T-helper 22 cell (primary cell): ENCODE results near the gene RPL37A.

Source experiments
- DNase-seq: peaks from one replicate; pipeline ENCODE4 v3.0.0-alpha.2; 2020; ENCODE audit warnings: low read depth

RPL37A gene

DNA sequence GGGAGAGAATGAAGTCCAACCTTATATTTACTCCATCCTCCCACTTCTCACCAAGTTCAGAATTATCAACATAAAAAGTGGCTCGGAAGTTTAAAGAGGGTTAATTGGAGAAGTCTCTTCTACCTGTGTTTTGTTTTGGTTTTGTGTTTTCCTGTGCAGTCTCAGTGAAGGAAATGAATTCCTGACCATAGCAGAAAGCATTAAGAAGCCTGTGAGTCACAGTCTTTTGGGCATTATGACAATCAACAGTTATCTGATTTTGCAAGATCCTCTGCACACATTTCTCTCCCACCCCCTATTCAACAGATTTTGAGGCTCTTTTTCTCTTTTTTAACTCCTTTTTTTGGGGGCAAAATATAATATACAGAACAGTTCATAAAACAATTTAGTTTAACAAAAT, 8.6 kb upstream of the RPL37A start:
- no peak for DNase-seq

GRCh38 chr2:216491793-216492596, 6.6 kb upstream of the RPL37A start:
- no peak for DNase-seq

GRCh38 chr2:216492597-216493333, 5.9 kb upstream of the RPL37A start:
- DNase-seq, result no peak

DNA sequence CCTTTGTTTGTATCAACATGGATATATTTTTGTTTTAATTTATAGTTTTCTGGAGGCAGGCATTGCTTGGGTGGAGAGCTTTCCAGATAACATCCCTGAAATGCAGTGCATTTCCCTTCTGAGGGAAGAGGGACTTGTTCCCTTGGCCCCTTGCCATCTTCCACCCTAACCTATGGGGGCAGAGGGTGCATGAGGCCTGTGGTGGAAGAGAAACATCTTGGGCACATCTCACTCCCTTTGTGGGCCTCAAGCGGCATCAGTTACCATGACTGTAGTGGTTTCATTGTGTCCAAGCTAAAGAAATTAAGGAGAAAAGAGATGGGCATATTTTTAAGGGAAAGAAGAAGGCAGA, 5.3 kb upstream of the RPL37A start:
- DNase-seq, result no peak

GRCh38 chr2:216495656-216496055, 3.0 kb upstream of the RPL37A start:
- DNase-seq, result no peak

DNA sequence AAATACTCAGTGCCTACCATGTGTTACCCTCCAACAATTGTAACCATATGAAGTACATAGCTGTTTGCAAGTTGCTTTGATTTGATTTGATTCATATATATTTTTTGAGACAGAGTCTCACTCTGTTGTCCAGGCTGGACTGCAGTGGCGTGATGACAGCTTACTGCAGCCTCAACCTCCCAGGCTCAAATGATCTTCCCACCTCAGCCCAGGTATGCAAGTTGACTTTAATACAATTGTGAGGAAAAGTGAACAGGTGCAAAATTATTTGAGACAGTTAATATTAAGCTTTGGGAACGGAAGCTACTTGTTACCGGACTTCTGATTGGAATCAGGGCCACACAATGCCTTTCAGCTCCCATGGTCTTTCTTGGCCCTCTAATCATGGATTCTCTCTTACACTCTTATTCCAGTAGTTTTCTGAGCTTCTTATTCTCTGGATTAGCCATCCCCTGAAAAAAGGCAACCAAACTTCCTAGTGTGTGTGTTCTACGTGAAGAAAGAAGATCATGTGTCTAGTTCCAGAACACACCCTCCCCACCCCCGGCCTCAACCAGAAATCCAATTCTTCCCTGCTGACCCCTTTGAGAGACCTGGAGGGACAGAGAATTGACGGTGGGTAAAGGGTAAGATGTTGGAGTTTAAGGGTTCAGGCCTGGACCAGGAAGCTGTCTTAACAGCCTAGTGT, 1.1 kb upstream of the RPL37A start:
- no peak for DNase-seq

DNA sequence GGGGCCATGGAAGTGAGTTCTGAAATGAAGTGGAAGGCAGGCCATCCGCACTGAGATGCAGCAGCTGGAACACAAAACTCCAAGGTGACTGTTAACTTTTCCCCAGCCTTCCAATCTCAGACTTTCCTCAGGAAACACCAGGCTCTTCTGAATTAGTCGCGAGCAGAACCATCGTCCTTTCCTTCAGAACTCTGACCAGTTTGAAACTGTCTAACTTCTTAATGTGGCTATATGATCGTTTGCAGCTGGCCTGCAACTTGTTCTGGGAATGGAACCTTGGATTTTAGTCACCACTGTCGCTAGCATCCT, 620 bp upstream of the RPL37A start:
- no peak for DNase-seq

DNA sequence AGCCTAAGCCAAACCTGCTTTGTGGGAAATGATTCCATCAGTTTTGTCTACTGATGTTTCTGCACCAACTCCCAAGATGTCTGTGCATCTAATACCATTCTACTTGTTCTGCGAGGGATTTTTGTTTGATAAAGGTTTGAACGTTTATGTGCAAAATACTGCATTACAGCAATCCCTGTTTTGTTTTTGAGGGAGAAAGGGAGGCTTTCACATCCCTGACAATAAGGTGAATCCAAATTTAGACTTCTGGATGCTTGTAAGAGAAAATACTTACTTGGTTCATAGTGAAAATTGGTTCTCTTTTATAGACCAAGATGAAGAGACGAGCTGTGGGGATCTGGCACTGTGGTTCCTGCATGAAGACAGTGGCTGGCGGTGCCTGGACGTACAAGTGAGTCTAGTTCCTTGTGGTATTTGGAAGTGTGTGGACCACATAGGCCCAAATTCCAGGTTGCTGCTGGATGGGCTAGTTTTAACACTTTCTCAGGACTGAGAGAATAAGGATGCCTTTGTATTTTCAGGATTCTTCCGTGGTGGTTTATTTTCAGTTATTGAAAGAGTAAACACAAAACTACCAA, 1.1 kb downstream of the RPL37A start:
- DNase-seq, result no peak

DNA sequence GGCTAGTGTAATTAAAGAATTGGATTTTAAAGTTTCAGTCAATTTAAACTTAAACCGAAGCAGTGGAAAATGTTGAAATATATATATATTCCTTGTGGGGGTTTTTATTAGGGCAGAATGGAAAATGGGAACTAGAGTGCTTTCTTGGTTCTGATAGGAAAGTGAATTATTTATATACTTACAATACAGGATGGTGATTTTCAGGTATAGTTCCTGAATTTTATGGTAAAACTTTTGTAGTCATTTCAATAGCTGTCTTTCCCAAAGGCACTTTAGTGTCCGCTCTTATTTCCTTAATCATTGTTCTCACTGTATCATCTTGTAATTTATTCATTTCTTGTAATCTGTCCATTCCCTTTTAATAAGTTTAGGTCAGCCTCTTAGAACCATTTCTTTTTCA, 1.9 kb downstream of the RPL37A start:
- no peak for DNase-seq

DNA sequence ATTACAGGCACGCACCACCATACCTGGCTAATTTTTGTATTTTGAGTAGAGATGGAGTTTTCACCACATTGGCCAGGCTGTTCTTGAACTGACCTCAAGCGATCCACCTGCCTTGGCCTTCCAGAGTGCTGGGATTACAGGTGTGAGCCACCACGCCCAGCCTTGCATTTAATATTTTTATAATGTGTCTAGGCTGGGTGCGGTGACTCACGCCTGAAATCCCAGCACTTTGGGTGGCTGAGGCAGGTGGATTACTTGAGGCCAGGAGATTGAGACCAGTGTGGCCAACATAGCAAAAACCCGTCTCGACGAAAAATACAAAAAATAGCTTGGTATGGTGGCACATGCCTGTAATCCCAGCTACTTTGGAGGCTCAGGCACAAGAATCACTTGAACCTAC, 3.2 kb downstream of the RPL37A start:
- no peak for DNase-seq

GRCh38 chr2:216502381-216503158, 3.9 kb downstream of the RPL37A start:
- no peak for DNase-seq

- DNase-seq, result no peak
Measured at GRCh38 chr2:216503159-216503629, 4.5 kb downstream of the RPL37A start.

- no peak for DNase-seq
Measured at GRCh38 chr2:216503697-216504375, 5.2 kb downstream of the RPL37A start.

GRCh38 chr2:216504376-216504762, 5.7 kb downstream of the RPL37A start:
- no peak for DNase-seq

DNA sequence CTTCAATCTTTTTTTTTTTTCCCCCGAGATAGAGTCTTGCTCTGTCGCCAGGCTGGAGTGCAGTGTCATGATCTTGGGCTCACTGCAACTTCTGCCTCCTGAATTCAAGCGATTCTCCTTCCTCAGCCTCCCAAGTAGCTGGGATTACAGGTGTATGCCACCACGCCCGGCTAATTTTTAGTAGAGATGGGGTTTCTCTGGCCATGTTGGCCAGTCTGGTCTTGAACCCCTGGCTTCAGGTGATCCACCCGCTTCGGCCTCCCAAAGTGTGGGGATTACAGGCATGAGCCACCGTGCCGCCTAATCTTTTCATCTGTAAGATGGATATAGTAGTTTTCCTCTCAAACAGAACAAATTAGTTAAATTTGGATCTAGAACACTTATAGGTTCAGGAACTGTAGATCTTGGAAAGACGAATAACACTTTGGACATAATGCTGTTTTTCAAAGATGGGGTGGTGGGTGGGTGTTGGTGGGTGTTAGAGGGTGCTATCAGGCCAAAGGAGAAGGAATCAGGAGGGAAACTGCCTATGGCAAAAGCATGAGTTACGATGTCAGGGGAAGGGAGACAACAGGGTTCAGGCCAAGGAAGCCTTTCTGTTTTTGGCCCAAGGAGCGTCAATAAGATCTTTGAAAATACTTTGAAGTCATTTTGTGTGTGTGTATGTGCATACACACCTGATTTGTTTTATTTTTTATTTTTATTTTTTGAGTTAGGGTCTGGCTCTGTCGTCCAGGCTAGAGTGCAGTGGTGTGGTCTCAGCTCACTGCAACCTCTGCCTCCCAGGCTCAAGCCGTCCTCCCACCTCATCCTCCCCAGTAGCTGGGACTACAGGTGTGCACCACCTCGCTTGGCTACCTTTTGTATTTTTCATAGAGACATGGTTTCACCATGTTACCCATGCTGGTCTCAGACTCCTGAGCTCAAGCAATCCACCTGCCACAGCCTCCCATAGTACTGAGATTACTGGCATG, 6.8 kb downstream of the RPL37A start:
- no peak for DNase-seq

DNA sequence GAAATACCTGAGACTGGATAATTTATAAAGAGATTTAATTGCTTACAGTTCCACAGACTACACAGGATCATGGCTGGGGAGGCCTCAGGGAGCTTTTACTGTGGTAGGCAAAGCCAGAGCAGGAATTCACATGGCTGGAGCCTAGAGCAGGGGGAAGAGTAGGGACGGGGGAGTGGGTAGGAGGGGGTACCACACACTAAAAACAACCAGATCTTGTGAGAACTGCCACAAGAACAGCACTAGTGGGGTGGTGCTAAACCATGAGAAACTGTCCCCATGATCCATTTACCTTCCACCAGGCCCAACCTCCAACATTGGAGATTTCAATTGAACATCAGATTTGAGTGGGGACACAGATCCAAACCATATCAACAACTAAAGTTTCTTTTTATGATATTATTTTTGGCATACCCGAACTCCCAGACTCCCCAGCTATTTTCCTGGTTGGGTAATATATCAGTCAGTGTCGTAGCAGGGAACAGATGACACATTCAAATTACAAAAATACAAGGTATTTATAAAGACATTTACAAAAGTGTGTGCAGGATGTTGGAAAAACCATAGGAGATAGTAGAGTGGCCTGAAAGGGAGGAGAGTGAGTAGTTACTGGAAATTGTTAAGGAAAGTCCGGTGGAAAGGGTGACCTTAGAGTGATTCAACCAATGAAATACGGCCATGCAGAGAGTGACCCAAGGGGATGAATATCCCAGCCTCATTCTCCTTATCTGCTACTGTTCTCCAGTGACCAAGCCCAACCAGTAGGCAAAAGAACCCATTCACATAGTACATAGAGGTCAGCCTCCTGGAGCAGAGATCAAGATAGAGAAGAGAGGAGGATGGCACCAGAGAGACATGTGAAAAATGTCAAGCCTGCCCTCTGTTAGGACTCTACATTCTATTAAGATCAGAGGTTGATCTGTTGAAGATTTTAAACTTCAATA, 8.8 kb downstream of the RPL37A start:
- no peak for DNase-seq

DNA sequence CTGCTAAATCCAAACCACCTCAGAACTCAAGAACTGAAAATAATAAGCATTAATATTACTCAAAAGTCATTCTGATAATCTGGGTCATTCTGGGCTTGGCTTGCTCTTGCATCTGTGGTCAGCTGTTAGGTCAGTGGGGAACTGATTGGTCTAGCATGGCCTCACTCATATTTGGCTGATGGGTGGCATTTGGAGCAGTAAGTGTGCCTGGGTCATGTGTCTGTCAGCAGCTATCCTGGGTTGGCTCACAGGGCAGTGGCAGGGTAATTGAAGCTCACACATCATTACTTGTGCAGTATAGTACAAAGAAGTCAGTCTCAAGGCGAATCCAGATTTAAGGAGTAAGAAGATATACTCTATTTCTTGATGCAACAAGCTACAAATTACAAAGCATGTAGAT, 9.6 kb downstream of the RPL37A start:
- DNase-seq, result no peak

- DNase-seq, result no peak
Measured at GRCh38 chr2:216516730-216517350, 18.2 kb downstream of the RPL37A start.
